ENCODE measurements around the gene COL1A1.

The COL1A1 gene

DNA sequence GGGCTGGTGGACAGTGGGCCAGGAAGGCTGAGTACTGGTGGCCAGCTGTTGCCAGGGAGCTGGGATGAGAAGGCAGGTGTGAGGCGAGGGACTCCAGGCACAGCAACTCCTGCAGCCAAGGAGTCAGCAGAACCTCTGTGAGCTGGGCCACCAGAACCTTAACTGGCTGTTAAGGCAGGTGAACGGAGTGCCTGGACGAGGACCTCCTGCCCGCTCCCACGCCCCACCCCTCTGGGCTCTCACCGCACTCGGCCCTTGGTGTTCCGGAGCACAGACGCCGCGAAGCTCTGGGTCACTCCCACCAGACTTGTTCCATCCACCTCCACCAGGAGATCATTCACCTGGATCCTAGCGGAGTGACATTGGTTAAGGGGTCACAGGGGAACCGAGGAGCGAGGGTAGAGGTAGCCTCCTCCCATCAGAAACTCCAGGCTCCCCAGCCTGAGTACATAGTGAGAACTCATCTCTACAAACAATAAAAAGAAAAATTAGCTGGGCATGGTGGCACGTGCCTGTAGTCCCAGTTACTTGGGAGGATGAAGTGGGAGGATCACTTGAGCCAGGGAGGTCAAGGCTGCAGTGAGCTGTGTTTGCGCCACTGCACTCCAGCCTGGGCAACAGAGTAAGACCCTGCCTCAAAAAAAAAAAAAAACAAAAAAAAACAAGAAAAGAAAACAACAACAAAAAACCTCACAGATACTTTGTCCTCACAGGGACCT is 60.2 kb downstream of the COL1A1 start:
- DNase-seq (ENCODE audit: low read depth): no peak

GRCh38 chr17:50139950-50140885 is 61.2 kb downstream of the COL1A1 start:
- DNase-seq (ENCODE audit: low read depth): peak; percentile 70

DNA sequence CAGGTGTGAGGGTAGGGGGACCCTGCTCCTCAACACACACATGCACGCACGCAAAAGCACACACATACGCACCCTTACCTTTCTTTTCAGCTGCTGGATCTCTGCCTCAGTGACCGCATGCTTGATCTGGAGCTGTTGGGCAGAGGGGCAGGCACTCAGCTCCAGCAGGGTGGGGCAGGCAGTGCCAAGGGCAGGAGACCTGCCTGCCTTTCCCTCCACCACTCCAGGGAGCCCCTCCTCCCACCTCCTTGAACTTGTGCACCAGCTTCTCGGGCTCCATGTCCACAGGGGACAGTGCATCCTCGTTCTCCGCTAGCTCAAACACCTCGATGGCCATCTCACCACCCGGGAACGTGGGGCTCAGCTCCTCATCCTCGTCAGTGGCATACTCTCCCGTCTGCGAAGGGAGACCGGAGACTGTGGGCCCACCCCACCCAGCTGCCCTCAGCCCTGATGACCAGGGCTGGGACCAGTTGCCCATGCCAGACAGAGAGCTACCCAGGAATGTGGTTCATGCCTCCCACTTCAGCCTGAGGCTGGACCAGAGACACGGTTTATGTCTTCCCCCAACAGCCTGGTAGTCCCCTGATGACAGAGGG is 62.1 kb downstream of the COL1A1 start:
- DNase-seq (ENCODE audit: low read depth): no peak

GRCh38 chr17:50137042-50137441 is 64.4 kb downstream of the COL1A1 start:
- no peak for DNase-seq (ENCODE audit: low read depth)

GRCh38 chr17:50136096-50136687 is 65.2 kb downstream of the COL1A1 start:
- DNase-seq (ENCODE audit: low read depth): no peak

DNA sequence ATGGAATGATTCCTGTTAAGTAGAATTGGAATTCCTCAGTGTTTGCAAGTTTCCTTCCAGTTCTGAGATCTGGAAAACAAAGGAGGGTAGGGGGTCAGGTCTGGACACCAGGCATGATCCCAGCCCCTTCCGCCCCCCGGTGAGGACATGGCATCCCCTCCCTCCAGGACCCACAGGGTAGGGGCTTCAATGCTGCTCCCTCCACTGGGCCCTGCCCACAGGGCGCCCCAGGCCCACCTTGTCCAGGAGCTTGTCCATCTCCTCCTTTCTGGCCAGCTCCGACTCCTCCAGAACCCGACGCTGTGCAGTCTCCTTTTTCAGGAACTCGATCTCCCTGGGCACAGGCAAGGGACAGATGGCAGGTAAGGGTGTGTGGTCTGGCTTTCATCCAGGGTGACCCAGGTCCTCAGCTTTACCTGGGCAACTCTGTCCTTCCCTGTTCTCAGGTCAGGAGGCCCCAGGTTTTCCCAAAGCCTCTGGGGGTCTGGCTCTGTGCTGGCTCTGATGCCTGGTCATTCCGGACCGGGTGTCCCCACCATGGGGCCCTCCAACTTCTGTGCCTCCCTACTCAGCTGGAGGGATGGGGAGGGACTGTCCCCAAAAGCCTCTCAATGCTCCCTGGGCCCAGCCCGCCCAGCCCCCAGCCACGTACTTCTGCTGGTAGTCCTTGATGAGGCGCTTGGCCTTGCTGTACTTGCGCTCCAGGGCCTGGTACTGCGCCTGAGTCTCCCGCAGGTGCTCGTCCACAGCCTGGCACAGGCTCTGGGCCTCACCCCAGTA is 65.9 kb downstream of the COL1A1 start:
- no peak for DNase-seq (ENCODE audit: low read depth)

DNA sequence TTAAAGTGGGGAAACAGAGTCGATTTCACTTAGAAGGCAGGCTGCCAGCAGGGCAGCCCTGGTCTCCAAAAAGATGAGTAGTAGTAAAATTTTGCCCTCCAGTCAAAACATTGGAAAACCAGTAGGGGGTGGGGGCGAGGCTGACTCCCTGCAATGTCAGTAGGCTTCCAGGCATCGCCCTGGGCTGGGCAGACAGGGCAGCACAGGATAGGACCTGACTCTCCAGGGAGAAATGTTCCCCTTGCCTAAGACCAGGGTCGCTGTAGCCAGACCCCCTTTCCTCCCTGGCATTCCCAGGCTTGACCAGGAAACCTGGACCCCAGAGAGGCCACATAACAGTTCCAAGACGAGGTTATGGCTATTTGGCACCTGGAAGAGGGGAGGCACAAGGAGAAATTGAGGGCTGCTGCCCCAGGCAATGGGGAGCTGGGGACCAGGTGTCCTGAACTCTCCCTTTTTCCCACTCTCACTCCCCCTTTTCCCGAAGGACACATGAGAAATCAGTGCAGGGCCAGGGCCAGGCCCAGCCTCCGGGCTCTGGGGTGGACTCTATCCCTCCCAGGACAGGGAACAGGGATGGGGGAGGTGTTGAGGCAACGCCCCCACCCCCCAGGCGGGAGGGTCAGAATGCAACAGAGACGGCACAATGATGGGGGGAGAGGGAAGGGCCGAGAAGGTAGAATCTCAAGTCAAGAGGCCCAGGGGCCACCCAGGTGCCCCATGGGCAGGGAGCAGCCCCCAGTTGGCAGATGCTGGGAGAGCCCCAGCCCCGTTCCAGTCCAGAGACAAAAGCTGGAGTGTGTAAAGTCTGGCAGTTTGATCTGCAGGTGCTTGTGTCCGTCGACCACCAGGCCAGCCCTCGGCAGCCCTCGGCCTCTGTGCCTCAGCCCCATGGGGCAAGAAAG is 67.0 kb downstream of the COL1A1 start:
- no peak for DNase-seq (ENCODE audit: low read depth)

DNA sequence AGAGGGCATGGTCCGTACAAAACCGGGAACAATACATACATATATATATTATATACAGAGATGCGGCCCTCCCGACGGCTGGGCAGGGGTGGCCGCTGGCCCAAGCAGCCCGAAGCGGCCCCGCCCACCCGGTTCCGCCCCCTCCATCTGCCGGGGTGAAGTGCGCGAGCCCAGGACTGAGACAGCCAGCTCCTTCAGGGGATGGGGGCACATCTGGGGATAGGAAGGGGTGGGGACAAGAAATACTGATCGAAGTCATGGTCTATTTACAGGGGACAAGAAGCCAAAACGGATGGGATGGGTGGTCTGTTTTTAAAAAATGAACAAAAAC is 67.7 kb downstream of the COL1A1 start:
- DNase-seq (ENCODE audit: low read depth): no peak
